Kidney (tissue), 14 donors: ENCODE measurements around the gene TAF4B. TPM values are rescaled to one million over a fixed set of nuclear protein-coding genes. Genes with fewer than 3 reads are reported as not detected.

Experiments used
- DNase-seq, 5 donors: peaks; one replicate each; pipeline ENCODE4 v3.0.0-alpha.2; 2013 to 2020
- FAIRE-seq: peaks from 2 replicates; lab custom pipeline; 2012; peaks lifted over from hg19 to GRCh38; lab: Jason Lieb, UNC
- H3K27ac ChIP-seq, 2 donors: one replicate each; pipeline ENCODE4 v1.7.0; 2013; ENCODE audit warnings: low read depth in 2 of 2, low read length in 2 of 2, inconsistent platforms in 1 of 2
- H3K27me3 ChIP-seq: one replicate; pipeline ENCODE4 v1.7.1; 2013; ENCODE audit warnings: low read length, inconsistent platforms; ENCODE audit not compliant: control insufficient read depth, insufficient read depth
- H3K36me3 ChIP-seq, 3 donors: one replicate each; pipeline versions ENCODE4 v1.7.0 to v1.7.1; 2013; ENCODE audit warnings: low read length in 3 of 3, control low read depth in 1 of 3, inconsistent platforms in 1 of 3; ENCODE audit not compliant: insufficient read depth in 3 of 3, control insufficient read depth in 2 of 3
- H3K4me1 ChIP-seq, 3 donors: one replicate each; pipeline versions ENCODE4 v1.7.0 to v1.7.1; 2013; ENCODE audit warnings: low read length in 3 of 3, inconsistent platforms in 1 of 3, low read depth in 1 of 3; ENCODE audit not compliant: control insufficient read depth in 2 of 3, insufficient read depth in 2 of 3
- H3K4me3 ChIP-seq, 3 donors: one replicate each; pipeline versions ENCODE4 v1.7.0 to v1.8.1; 2013; ENCODE audit warnings: low read length in 3 of 3, control low read depth in 1 of 3, inconsistent platforms in 1 of 3
- H3K9ac ChIP-seq, 3 donors: one replicate each; pipeline versions ENCODE4 v1.7.0 to v1.7.1; 2013; ENCODE audit warnings: low read length in 3 of 3, control low read depth in 1 of 3, inconsistent platforms in 1 of 3
- H3K9me3 ChIP-seq, 3 donors: one replicate each; pipeline versions ENCODE4 v1.7.0 to v1.7.1; 2013; ENCODE audit warnings: low read length in 3 of 3, control low read depth in 1 of 3, inconsistent platforms in 1 of 3; ENCODE audit not compliant: control insufficient read depth in 2 of 3, insufficient read depth in 1 of 3
- CTCF ChIP-seq: IDR thresholded peaks from 3 replicates; pipeline ENCODE4 v1.5.1; 2012; ENCODE audit warnings: mild to moderate bottlenecking, moderate library complexity, borderline replicate concordance; ENCODE audit not compliant: insufficient read depth; ENCODE audit errors: extremely low read depth
- intact Hi-C: fragments of 100-400 bp; cut with DNase I; formaldehyde crosslinking; loops from one replicate; pipeline ENCODE4 v1.11.1; 2022
- polyA plus RNA-seq: library from polyadenylated mRNA; stranded (reverse); fragments of 350-450 nt; fragmentation: Illumina TruSeq; extraction: RNeasy Lipid Tissue Mini Kit (QIAGEN cat#74804); gene quantifications from one replicate; pipeline ENCODE4 v1.2.3, GENCODE V29; 2014; ENCODE audit warnings: low read depth, low replicate concordance; ENCODE audit not compliant: insufficient read depth
- total RNA-seq: library from RNA; stranded (reverse); fragmentation: NEBNext Ultra II Directional; extraction: Animal tissue kit (Norgen Biotek cat#: 25700); gene quantifications from one replicate; pipeline ENCODE4 v1.2.1, GENCODE V29; 2021
- donor health status: control.
- donor health status: control.
- donor health status: control.
- donor health status: control.
- donor health status: control.
- donor health status: DM: yes; HTN: yes; CAD: no.
- donor health status: Normal renal cell carcinoma (clear cell type).

TAF4B gene
- total and polyA plus RNA-seq, 2 donors from 2014 or later = 1.7 to 4.9 TPM

GRCh38 chr18:26362021-26362420 lies 135.8 kb downstream of the TAF4B start:
- TF ChIP-seq CTCF = no peak
- Histone ChIP-seq H3K9me3 (no peaks in the 10 kb centered on the region), H3K27ac (no peak overlapping the region), H3K27me3 (no peaks in the 10 kb centered on the region), H3K4me1 (no peaks in the 10 kb centered on the region), H3K4me3 (no peak overlapping the region), H3K9ac (no peak overlapping the region), H3K36me3 (no peaks in the 10 kb centered on the region)
- intact Hi-C loops = no loop called here
- DNase-seq = no peak
- no peak for FAIRE-seq

GRCh38 chr18:26367425-26367824 lies 141.2 kb downstream of the TAF4B start:
- intact Hi-C loops = no loop called here
- Histone ChIP-seq H3K9ac (no peak overlapping the region), H3K36me3 (no peaks in the 10 kb centered on the region), H3K27ac (no peak overlapping the region), H3K27me3 (no peaks in the 10 kb centered on the region), H3K4me1 (no peaks in the 10 kb centered on the region), H3K9me3 (no peaks in the 10 kb centered on the region), H3K4me3 (no peak overlapping the region)
- FAIRE-seq = no peak
- DNase-seq = no peak
- no peak for TF ChIP-seq CTCF

GRCh38 chr18:26370037-26370436 lies 143.8 kb downstream of the TAF4B start:
- intact Hi-C loops = no loop called here
- Histone ChIP-seq H3K9ac (no peak overlapping the region), H3K27me3 (no peaks in the 10 kb centered on the region), H3K4me1 (no peaks in the 10 kb centered on the region), H3K4me3 (no peak overlapping the region), H3K9me3 (no peaks in the 10 kb centered on the region), H3K36me3 (no peaks in the 10 kb centered on the region), H3K27ac (no peak overlapping the region)
- no peak for DNase-seq
- TF ChIP-seq CTCF = no peak
- FAIRE-seq = no peak

GRCh38 chr18:26376105-26376504 lies 149.9 kb downstream of the TAF4B start:
- H3K9ac ChIP-seq = no peak overlapping the region
- H3K4me1 ChIP-seq = no peaks in the 10 kb centered on the region
- H3K4me3 ChIP-seq = no peak overlapping the region
- intact Hi-C loops = no loop called here
- no peaks in the 10 kb centered on the region for H3K9me3 ChIP-seq
- FAIRE-seq = no peak
- no peak for TF ChIP-seq CTCF
- no peak for DNase-seq
- H3K27me3 ChIP-seq = no peaks in the 10 kb centered on the region
- no peak overlapping the region for H3K27ac ChIP-seq
- H3K36me3 ChIP-seq = no peaks in the 10 kb centered on the region
